GM23338 (cell line): Measurements from ENCODE around the gene FASN. TPM values are rescaled to one million over a fixed set of nuclear protein-coding genes. Genes with fewer than 3 reads are reported as not detected.

Experiments
- ATAC-seq: fragments of 200-7000 bp; cut with Tn5 transposase; 3 replicates; pipeline ENCODE4 v1.9.1; 2020
- DNase-seq: peaks from one replicate; pipeline ENCODE4 v3.0.0-alpha.2; 2015; ENCODE audit warnings: low spot score
- H2AFZ ChIP-seq: fragments of 200-600 bp; sonication (generic); 2 replicates; pipeline ENCODE4 v1.8.0; 2016; ENCODE audit warnings: antibody characterized with exemption, mild to moderate bottlenecking, moderate library complexity
- H3F3A ChIP-seq: fragments of 200-600 bp; sonication (generic); replicated peaks from 2 replicates; pipeline ENCODE4 v1.8.0; 2017; ENCODE audit warnings: antibody characterized with exemption, mixed run types, low read depth
- H3K27ac ChIP-seq: fragments of 200-600 bp; sonication (generic); 2 replicates; pipeline ENCODE4 v1.6.1; 2016; ENCODE audit warnings: low read depth
- H3K27me3 ChIP-seq: fragments of 200-600 bp; sonication (generic); 2 replicates; pipeline ENCODE4 v1.8.0; 2016; ENCODE audit warnings: mild to moderate bottlenecking, mixed run types, moderate library complexity; ENCODE audit not compliant: insufficient read depth
- H3K36me3 ChIP-seq: fragments of 200-600 bp; sonication (generic); 2 replicates; pipeline ENCODE4 v1.8.0; 2016; ENCODE audit warnings: mild to moderate bottlenecking; ENCODE audit not compliant: insufficient read depth
- H3K4me1 ChIP-seq: fragments of 200-600 bp; sonication (generic); 2 replicates; pipeline ENCODE4 v1.8.0; 2016; ENCODE audit warnings: mild to moderate bottlenecking, moderate library complexity; ENCODE audit not compliant: insufficient read depth
- H3K4me2 ChIP-seq: fragments of 200-600 bp; sonication (generic); 2 replicates; pipeline ENCODE4 v1.7.1; 2017; ENCODE audit warnings: mixed run types
- H3K4me3 ChIP-seq: fragments of 200-600 bp; sonication (generic); 2 replicates; pipeline ENCODE4 v1.6.1; 2016; ENCODE audit warnings: mixed run types
- H3K79me2 ChIP-seq: fragments of 200-600 bp; sonication (generic); replicated peaks from 2 replicates; pipeline ENCODE4 v1.8.0; 2017; ENCODE audit warnings: mild to moderate bottlenecking; ENCODE audit not compliant: insufficient read depth
- H3K9me2 ChIP-seq: fragments of 200-600 bp; sonication (generic); 2 replicates; pipeline ENCODE4 v1.8.0; 2017; ENCODE audit not compliant: insufficient read depth
- H4K20me1 ChIP-seq: fragments of 200-600 bp; sonication (generic); replicated peaks from 2 replicates; pipeline ENCODE4 v1.8.0; 2017; ENCODE audit warnings: mild to moderate bottlenecking; ENCODE audit not compliant: insufficient read depth
- H3K27ac Mint-ChIP-seq: 2 replicates; pipeline ENCODE4 v1.8.0; 2020; ENCODE audit warnings: inconsistent platforms, mild to moderate bottlenecking, moderate library complexity, mixed read lengths
- H3K27me3 Mint-ChIP-seq: 3 replicates; pipeline ENCODE4 v1.8.0; 2022; ENCODE audit warnings: low read depth, mild to moderate bottlenecking, moderate library complexity, mixed read lengths, inconsistent platforms; ENCODE audit not compliant: insufficient read depth, poor library complexity
- H3K36me3 Mint-ChIP-seq: 3 replicates; pipeline ENCODE4 v1.8.0; 2021; ENCODE audit warnings: low read depth, mild to moderate bottlenecking, inconsistent platforms, moderate library complexity, mixed read lengths
- H3K4me1 Mint-ChIP-seq: 3 replicates; pipeline ENCODE4 v1.8.0; 2020; ENCODE audit warnings: mild to moderate bottlenecking, inconsistent platforms, mixed read lengths
- H3K4me3 Mint-ChIP-seq: 3 replicates; pipeline ENCODE4 v1.8.0; 2021; ENCODE audit warnings: moderate library complexity, mild to moderate bottlenecking, inconsistent platforms, mixed read lengths
- H3K9me3 Mint-ChIP-seq: 3 replicates; pipeline ENCODE4 v1.8.0; 2020; ENCODE audit warnings: moderate library complexity, mild to moderate bottlenecking, inconsistent platforms, mixed read lengths
- CTCF ChIP-seq, 2 experiments: fragments of 200-600 bp in 1 of 2; sonication (generic) in 1 of 2; conservative IDR thresholded peaks; 2 replicates each; pipeline versions ENCODE4 v1.5.1 to v1.6.1; 2016 to 2017; ENCODE audit warnings: antibody characterized with exemption in 2 of 2, low read depth in 2 of 2, mild to moderate bottlenecking in 2 of 2, moderate library complexity in 1 of 2
- ETS1 ChIP-seq: IDR thresholded peaks from 2 replicates; pipeline ENCODE4 v1.6.1; 2016; ENCODE audit warnings: antibody characterized with exemption
- EZH2 ChIP-seq: fragments of 200-600 bp; sonication (generic); IDR thresholded peaks from one replicate; pipeline ENCODE4 v1.8.0; 2017; ENCODE audit warnings: antibody characterized with exemption, mild to moderate bottlenecking, low read depth; ENCODE audit not compliant: unreplicated experiment
- EZH2phosphoT487 ChIP-seq: fragments of 200-600 bp; sonication (generic); IDR thresholded peaks from one replicate; pipeline ENCODE4 v1.8.1; 2018; ENCODE audit warnings: antibody characterized with exemption; ENCODE audit not compliant: unreplicated experiment
- JUNB ChIP-seq: IDR thresholded peaks from one replicate; pipeline ENCODE4 v1.6.1; 2016; ENCODE audit warnings: antibody characterized with exemption; ENCODE audit not compliant: unreplicated experiment
- NANOG ChIP-seq: IDR thresholded peaks from 2 replicates; pipeline ENCODE4 v1.6.1; 2016; ENCODE audit warnings: antibody characterized with exemption, borderline replicate concordance
- REST ChIP-seq: IDR thresholded peaks from one replicate; pipeline ENCODE4 v1.6.1; 2018; ENCODE audit warnings: antibody characterized with exemption; ENCODE audit not compliant: unreplicated experiment
- STAT1 ChIP-seq: IDR thresholded peaks from one replicate; pipeline ENCODE4 v1.6.1; 2016; ENCODE audit warnings: antibody characterized with exemption; ENCODE audit not compliant: unreplicated experiment
- ZNF114 ChIP-seq: fragments of 250-450 bp; sonication (Bioruptor Pico); IDR thresholded peaks from 2 replicates; pipeline ENCODE4 v1.5.0; 2020; ENCODE audit warnings: mild to moderate bottlenecking, moderate library complexity
- ZNF462 ChIP-seq: fragments of 250-450 bp; sonication (Bioruptor Pico); IDR thresholded peaks from 2 replicates; pipeline ENCODE4 v1.5.0; 2020; ENCODE audit warnings: mild to moderate bottlenecking, moderate library complexity
- polyA plus RNA-seq: library from polyadenylated mRNA; unstranded; fragments of >200 nt; fragmentation: Nextera tagmentation; extraction: Ambion mirVana; gene quantifications from 2 replicates; pipeline ENCODE4 v1.2.1, GENCODE V29; 2016
- total RNA-seq: library from RNA; depleted of rRNA; stranded (reverse); fragments of >200 nt; shearing (Covaris generic); gene quantifications from 2 replicates; pipeline ENCODE4 v1.2.3, GENCODE V29; 2014

Gene FASN
- total and polyA plus RNA-seq, 2 experiments from 2014 or later = 120 to 849 TPM

- peak overlapping the region; percentile 95 for H3K4me2 ChIP-seq
- H3K36me3 Mint-ChIP-seq = peaks cover 3% of the 10 kb centered on the region; the same call in 2 of the 3 replicates
- H3K4me3 ChIP-seq = peak overlapping the region; percentile 81
- no peak overlapping the region for H3K27ac ChIP-seq
- H3K27ac Mint-ChIP-seq = no peak overlapping the region
- no peaks in the 10 kb centered on the region; the same call in 2 of the 3 replicates for H3K9me3 Mint-ChIP-seq
- H3K4me3 Mint-ChIP-seq = peak overlapping the region; percentile 75
- H3F3A ChIP-seq = peaks cover 11% of the 10 kb centered on the region
- H4K20me1 ChIP-seq = no peaks in the 10 kb centered on the region; the same call in 1 of the 2 replicates
- H3K9me2 ChIP-seq = no peaks in the 10 kb centered on the region
- peaks cover 8% of the 10 kb centered on the region; the same call in 1 of the 2 replicates for H3K79me2 ChIP-seq
- no peaks in the 10 kb centered on the region for H3K27me3 ChIP-seq
- H2AFZ ChIP-seq = no peak overlapping the region
- no peak for ATAC-seq
- H3K36me3 ChIP-seq = no peaks in the 10 kb centered on the region
- DNase-seq = no peak
- H3K27me3 Mint-ChIP-seq = peaks cover 12% of the 10 kb centered on the region
- H3K4me1 ChIP-seq = peaks cover 9% of the 10 kb centered on the region; the same call in 1 of the 2 replicates
- TF ChIP-seq ZNF462 (CRISPR knock-in tag) (no peak), ETS1 (no peak), EZH2phosphoT487 (no peak), CTCF (conservative IDR thresholded peaks at IDR 0.05; ENCODE audit: low read depth in 2 of 2) (no peak), REST (no peak), EZH2 (no peak), ZNF114 (CRISPR knock-in tag) (no peak), JUNB (no peak), STAT1 (no peak), NANOG (no peak)
- H3K4me1 Mint-ChIP-seq = peaks cover 21% of the 10 kb centered on the region
Observed at GRCh38 chr17:82035956-82036633, 61.9 kb downstream of the FASN start.
